Nucleus accumbens (tissue), 56 donors: ENCODE data around the gene GPR89B.
A peak's percentile ranks its signal among the peaks of the same experiment; 100 is the strongest.
"Not testable (repeated sequence)": the region's sequence is repeated elsewhere in the genome, so short reads cannot be mapped to it uniquely, and the experiment has no call there.

Experiments
- DNase-seq, 56 donors: peaks; one replicate each; lab custom pipeline; 2025; lab: John Stamatoyannopoulos, UW

The GPR89B gene

DNA sequence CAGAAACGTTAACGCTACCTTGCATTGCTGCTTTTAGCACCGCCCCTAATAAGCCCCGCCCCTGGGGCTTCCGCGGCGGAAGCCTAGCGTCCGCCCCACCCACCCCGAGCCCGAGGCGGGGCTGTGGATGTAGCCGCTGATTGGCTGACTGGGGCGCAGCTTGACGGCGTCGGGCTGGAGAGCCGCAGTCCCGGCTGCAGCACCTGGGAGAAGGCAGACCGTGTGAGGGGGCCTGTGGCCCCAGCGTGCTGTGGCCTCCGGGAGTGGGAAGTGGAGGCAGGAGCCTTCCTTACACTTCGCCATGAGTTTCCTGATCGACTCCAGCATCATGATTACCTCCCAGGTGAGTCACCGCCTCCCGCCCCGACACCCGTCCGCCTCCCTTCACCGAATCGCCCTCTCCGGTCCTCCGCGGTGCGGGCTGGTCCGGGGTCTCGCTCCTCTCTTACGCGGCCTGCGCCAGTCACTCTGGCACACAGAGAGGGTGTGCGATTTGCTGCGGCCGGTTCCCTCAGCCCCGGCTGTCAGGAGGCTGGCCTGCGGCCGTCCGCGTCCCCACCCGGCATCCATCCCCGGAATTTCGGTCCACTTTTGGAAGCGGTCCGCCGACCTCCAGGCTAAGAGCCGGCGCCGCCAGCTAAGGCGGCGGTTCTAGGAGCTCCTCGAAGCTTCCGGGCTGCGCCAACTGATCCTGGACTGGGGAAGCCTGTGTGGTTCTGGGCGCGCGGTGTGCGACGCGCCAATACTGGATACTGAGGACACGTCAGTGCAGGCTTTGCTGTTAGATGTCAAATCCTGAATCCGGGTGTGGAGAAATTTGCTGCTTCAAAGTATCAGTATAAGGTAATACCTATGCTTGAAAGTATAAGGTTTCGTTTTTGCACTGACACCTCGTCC, at the start of gene GPR89B:
GPR89B (plus strand) TSS at position 185 of the 897 bp plus-strand sequence; CDS start at position 302, 117 bp downstream.
- DNase-seq = peak; percentile 34 to 94 (median 80)

DNA sequence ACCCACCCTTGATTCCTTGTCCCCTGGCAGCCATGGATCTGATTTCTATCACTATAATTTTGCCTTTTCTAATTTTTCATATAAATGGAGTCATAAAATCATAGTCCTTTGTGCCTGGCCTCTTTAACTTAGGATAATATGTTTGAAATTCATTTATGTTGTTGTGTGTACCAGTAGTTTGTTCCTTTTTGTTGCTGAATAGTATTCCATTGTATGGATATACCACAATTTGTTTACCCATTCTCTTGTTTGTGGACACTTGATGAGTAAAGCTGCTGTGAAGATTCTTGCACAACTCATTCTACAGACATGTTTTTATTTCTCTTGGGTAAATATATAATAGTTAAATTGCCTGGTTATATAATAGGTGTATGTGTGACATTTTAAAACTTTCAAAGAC, 48.3 kb upstream of the GPR89B start:
- DNase-seq = no peak

DNA sequence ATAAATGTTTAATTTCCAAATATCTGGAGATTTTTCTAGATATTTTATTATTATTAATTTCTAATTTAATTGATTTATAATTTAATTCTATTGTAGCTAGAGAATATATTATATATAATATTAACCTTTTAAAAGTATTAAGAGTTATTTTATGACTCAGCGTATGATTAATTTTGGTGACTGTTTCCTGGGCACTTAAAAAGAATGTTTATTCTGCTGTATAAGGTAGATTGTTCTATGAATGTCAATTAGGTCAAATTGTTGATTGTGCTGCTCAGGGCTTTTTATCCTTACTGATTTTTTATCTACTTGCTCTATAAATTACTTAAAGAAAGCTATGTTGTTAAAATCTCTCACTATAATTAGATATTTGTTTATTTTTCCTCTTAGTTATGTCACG, 45.7 kb upstream of the GPR89B start:
- no peak for DNase-seq

DNA sequence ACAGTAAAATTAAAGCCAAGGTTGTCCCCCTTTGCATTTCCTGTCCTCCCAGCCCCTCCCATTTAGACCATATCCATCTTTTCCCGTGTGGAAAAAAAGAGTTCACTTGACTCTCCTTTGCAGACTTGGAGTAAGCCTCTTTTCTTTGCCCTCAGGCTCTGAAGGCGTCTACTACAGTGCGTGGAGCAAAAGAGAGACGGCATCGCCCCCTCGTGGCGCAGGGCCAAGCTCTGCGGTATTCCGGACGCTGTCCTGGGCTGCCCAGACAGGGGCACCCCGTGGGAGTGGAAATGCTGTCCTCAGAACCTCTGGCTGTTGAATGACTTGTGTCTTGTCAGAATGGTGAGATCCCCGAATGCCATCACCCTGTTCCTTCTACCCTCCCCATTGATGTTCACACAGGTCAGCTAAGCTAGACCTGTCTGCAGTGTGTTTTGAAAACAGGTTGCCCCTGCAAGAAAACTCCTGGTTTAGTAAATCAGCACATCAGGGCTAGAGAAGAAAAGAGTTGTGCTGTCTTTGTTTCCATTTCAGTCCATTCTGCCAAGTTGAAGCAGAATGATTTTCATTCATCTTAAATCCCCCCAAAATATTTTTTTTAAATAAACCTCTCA, 37.9 kb upstream of the GPR89B start:
- DNase-seq = peak in 18 of 56 donors; percentile 2 to 52 (median 13)

DNA sequence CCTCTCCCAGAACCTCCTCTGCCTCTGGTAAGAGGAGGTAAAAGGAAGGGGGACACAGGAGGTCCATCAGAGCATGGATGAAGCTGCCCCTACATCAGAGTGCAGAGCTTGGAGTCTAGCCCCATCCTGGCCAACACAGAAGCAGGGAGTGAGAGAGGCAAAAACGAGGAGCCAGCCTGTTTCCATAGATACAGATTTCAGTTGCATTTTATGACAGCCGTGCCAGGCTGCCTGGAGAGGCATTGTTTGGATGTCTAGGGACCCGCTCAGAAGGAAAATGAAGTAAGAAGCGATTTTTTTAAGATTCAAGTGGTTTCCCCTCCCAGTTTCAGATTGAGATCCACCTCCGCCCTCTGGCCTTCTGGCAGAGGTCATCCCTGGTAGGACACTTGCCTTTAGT, 37.1 kb upstream of the GPR89B start:
- peak in 13 of 56 donors; percentile 1 to 41 (median 7) for DNase-seq

GRCh38 chr1:147892216-147892615, 36.0 kb upstream of the GPR89B start:
- DNase-seq = peak in 4 of 56 donors; percentile 0 to 6 (median 2)

DNA sequence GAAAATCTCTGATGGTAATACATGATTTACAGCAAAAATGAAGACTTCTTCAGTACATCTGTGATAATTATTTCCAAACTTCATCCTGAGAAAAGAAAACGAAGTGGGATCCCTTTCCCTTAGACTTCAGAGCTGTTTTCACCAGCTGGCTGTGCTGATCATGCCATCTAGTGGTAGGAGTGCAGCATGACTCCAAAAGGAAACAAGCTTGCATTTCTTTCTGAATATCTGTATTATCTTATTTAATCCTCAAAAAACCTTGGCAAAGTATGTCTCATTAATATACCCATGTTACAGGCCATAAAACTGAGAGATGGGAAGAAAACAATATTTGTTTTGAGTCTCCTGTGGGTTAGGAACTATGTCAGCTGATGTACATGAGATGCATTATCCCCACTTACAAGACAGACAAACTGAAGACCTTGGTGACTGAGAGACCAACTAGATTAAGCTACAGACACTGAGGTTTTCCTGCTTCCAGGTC, 35.4 kb upstream of the GPR89B start:
- peak in 15 of 56 donors; percentile 1 to 26 (median 6) for DNase-seq

DNA sequence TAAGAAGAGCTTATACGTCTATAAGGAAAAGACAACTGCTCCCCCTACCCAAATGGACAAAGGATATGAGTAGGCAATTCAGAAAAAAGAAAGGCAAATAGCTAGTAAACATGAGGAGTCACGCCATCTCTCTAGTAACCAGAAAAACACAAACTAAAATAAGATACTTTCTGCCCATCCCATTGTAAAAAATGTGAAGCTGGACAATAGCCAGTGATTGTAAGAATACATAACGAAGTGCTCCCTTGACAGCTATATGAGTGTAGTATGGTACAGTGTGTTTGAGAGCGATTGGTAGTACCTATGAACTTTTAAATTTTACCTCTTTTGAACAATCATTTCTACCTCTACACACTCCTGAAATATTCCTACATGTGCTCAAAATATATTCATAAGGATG, 33.1 kb upstream of the GPR89B start:
- DNase-seq = no peak

DNA sequence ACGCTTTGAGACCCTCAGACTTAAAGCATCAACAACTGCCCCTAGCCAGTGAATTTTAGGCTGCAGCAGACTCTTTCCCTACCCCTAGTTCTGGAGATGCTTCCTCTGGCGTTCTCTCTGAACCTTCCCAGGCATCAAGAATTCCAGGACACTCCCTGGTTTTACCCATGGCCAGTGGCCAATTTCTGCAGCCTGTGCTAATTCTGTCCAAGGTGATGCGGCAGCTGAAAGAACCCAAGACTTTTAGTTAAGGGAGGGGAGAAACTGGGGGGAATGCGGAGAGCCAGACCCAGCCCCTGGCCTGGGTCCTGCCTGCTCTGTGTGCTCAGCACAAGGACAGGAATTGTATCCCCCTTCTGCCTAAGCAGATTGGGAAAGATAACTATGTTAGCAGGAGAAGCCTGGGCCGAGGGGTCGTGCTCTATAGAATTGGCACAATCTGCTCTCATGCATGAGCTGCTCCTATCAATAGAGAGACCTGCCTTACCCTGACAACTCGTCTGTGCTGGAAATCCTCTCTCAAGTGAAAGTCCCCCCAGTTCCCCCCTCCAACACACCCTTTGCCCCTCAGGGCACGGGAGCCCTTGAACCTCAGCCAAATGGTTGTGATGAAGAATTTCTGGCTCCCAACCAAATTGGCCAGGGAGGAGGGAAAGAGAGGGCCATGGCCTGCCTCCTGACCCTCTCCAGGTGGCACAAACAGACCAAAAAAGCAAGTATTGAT, 31.0 kb upstream of the GPR89B start:
- DNase-seq = no peak

DNA sequence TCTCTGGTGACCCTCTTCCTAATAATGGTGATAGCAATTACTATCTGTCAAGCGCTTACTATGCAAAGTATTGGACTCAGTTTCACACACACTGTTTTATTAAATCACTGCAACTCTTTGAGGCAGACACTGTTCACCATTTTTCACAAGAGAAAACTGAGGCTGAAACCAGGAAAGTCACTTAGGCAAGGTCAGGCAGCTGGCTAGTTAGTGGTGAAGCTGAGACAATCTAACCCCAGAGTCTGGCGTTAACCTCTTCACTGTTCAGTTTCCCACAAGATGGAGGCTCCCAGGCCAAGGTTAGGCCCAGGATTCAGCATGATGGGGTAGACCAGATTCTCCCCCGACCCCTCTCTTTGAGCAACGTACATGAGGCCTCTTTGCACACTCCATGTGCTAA, 30.4 kb upstream of the GPR89B start:
- DNase-seq = no peak

DNA sequence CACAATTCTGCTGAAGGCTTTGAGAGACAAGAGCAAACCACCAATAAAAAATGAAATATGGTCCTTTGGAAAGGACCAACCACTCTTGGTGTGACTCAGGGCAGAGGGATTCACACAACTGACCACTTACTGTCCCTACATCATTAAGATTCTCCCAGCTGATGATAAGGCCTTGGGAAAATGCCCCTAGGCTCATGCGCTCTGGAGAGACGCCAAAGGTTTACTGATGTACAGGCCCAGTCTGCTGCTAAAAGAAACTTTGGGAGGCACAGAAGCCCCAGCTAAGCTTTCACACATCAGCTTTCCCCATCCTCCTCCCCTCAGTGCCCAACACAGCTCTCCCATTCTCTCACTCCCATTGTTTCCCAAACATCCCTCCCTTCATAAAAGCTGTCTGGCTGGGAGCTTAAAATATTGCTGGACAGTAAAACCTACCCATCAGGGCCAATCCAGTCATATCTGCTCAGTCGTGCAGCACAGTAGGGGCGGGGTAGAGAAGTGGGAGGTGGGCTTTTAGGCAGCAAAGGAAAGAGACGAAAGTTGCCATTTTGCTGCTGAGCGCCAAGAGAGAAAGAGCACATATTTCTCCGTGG, 25.9 kb upstream of the GPR89B start, which contains the start of gene GJA8:
GJA8 (plus strand) TSS at position 543 of the 593 bp plus-strand sequence. CDS start 5,161 bp downstream, outside the sequence.
- DNase-seq = no peak

DNA sequence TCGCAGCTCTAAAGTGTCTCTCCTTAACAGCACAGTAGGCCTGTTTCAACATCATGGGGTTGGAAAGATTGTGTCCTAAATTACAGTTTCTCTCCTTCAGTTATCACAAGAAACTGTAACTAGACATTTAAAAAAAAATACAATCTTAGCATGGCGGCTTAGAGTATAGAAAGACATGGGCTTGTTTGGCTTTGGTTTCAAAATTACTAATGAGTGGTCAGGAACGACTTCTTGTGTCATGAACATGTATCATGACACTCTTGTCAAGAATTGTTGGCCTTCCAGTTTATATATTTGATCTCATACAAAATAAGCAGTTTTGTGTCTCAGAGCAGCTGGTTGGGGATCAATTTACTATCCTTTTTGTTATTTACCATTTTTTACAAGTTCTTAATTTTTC, 23.5 kb upstream of the GPR89B start:
- no peak for DNase-seq

DNA sequence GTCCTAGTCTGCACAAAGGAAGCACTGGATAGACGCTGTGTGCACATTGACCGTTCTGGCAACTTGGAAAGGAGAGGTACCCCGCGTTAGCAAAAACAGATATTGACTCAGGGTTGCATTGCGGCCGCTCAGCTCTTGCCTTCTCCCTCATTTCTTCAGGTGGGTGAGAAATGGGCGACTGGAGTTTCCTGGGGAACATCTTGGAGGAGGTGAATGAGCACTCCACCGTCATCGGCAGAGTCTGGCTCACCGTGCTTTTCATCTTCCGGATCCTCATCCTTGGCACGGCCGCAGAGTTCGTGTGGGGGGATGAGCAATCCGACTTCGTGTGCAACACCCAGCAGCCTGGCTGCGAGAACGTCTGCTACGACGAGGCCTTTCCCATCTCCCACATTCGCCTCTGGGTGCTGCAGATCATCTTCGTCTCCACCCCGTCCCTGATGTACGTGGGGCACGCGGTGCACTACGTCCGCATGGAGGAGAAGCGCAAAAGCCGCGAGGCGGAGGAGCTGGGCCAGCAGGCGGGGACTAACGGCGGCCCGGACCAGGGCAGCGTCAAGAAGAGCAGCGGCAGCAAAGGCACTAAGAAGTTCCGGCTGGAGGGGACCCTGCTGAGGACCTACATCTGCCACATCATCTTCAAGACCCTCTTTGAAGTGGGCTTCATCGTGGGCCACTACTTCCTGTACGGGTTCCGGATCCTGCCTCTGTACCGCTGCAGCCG, 20.3 kb upstream of the GPR89B start:
- DNase-seq = no peak

- DNase-seq = no peak
Measured at GRCh38 chr1:147912553-147912952, 15.7 kb upstream of the GPR89B start.

- DNase-seq = no peak
Measured at GRCh38 chr1:147913362-147913942, 14.8 kb upstream of the GPR89B start.

DNA sequence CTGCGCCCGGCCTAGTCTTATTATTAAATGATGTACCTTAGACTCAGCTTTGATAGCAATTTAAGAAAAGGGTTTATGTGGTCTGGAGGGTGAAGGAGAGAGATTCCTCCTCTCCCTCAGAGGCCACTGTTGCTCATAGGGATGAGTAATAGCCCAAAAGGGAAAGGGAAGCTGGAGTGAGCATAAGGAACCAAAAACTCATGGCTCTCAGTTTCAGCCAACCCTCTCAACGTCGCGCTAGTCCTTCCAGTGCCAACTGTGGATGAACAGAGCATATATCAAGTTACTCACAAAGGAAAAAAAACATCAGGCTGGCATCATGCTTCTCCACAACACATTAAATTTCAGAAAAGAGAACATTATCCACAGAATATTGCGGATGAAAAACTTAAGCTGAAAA, 8.3 kb upstream of the GPR89B start:
- no peak for DNase-seq

- no peak for DNase-seq
Measured at GRCh38 chr1:147924813-147925212, 3.4 kb upstream of the GPR89B start.

DNA sequence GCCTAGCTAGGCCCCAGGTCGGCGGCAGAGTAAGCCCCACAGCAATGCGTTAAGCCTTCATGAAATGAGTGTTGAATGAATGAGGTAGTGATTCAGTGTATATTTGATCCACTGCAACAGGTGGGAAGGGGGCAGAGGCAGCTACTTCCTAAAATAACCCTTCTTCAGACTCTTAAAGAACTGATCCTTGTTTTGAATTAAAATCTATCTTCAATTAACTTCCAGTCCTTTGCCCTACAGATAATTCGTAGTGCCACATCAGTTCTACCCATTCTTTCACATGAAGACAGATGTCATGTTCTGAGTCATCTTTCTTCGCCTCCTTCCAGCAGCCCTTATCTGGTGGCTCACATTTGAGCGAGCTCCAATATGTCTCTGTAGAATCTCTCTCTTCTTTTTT, 1.0 kb upstream of the GPR89B start:
- DNase-seq = peak in 3 of 56 donors; percentile 0 to 1 (median 1)

DNA sequence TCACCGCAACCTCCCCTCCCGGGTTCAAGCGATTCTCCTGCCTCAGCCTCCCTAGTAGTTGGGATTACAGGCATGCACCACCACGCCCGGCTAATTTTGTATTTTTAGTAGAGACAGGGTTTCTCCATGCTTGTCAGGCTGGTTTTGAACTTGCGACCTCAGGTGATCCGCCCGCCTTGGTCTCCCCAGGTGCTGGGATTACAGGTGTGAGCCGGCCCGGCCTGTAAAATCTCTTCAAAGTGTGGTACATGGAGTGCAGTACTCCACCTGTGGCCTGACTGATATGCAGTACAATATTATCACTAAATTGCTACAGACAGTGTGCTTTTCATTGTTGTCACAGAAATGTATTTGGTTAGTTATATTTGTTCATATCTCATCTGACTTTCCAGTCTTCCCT, 531 bp upstream of the GPR89B start:
- not testable (repeated sequence) for DNase-seq
